Measurements from ENCODE around the gene SNX11. TPM values are rescaled to one million over a fixed set of nuclear protein-coding genes. Genes with fewer than 3 reads are reported as not detected.

Gene SNX11
- total RNA-seq, 2 experiments from 2014 or later = 27.2 to 29.5 TPM

GRCh38 chr17:48160177-48161081 lies 52.9 kb downstream of the SNX11 start:
- DNase-seq (no peak), ATAC-seq (no peak)
- POLR2A ChIA-PET = interaction anchor here (1.0 to 1.2 kb wide), 2 partner anchors 12 to 32 kb away, joined by 3 read pairs; no protein-coding TSS in a partner anchor
- Mint-ChIP-seq H3K36me3 (ENCODE audit: low read depth) (peaks cover 21% of the 10 kb centered on the region), H3K27ac (peak overlapping the region; percentile 6), H3K9me3 (no peaks in the 10 kb centered on the region), H3K4me3 (no peak overlapping the region), H3K4me1 (ENCODE audit: low read depth) (no peaks in the 10 kb centered on the region), H3K27me3 (no peaks in the 10 kb centered on the region)
- CTCF ChIA-PET = interaction anchor here (0.7 to 1.3 kb wide), 3 partner anchors 14 to 62 kb away, joined by 3 to 6 read pairs (median 3); no protein-coding TSS in a partner anchor
- TF ChIP-seq CTCF (IDR thresholded peaks at IDR 0.05) = no peak
- intact Hi-C loops (cut with micrococcal nuclease) = no loop called here

DNA sequence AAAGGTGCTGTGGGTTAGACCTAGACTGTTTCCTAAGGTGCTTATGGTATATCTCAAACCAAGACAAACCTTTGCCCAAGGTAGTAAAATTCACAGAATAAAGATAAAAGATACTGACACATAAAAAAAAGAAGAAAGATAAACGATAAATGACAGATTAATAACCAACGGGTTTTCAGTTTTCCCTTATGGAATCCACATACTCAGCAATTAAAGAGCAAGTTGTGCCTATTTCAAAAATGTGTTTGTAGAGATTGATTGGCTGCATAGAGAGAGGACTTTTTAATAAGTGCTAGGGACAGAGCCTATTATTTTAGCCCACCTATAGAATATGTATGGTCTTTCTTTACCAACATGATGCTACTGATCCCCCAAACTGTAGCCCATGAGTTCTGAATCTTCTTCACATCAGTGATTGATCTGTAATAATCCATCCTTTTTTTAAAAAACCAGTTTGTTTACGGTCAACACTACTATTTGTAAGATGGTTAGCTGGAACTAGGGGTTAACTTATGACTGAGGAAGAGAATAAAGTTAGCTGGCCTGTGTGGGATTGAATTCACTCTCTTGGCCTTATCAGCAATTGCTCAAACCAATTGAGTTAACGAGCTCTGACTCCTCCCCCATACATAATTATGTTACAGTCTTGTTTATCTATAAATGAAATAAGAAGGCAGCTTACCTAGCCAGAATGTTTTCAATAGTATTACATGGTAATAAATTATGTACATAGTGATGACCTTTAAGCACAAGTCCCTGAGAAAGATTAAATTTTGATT lies 53.8 kb downstream of the SNX11 start:
- ChIA-PET CTCF (interaction anchor here (1.0 to 2.1 kb wide), 2 partner anchors 10 to 13 kb away, joined by 3 to 8 read pairs; no protein-coding TSS in a partner anchor), POLR2A (no interaction called here)
- H3K36me3 Mint-ChIP-seq (ENCODE audit: low read depth) = peaks cover 19% of the 10 kb centered on the region
- H3K27ac Mint-ChIP-seq = no peak overlapping the region
- H3K4me3 Mint-ChIP-seq = no peak overlapping the region
- no peaks in the 10 kb centered on the region for H3K27me3 Mint-ChIP-seq
- no peaks in the 10 kb centered on the region for H3K4me1 Mint-ChIP-seq (ENCODE audit: low read depth)
- no peak for ATAC-seq
- H3K9me3 Mint-ChIP-seq = no peaks in the 10 kb centered on the region
- DNase-seq = no peak
- intact Hi-C loops (cut with micrococcal nuclease) = no loop called here
- no peak for TF ChIP-seq CTCF (IDR thresholded peaks at IDR 0.05)

- ChIA-PET CTCF (interaction anchor here (0.9 to 2.1 kb wide), 3 partner anchors 11 to 431 kb away, joined by 3 to 8 read pairs (median 3); partner anchors contain the start of gene HOXB5), POLR2A (no interaction called here)
- intact Hi-C loops (cut with micrococcal nuclease) = no loop called here
- Mint-ChIP-seq H3K9me3 (no peaks in the 10 kb centered on the region), H3K4me1 (ENCODE audit: low read depth) (peaks cover 3% of the 10 kb centered on the region), H3K27ac (no peak overlapping the region), H3K4me3 (no peak overlapping the region), H3K27me3 (no peaks in the 10 kb centered on the region), H3K36me3 (ENCODE audit: low read depth) (peaks cover 16% of the 10 kb centered on the region)
- DNase-seq = no peak
- TF ChIP-seq CTCF (IDR thresholded peaks at IDR 0.05) = no peak
- ATAC-seq = no peak
Measured at GRCh38 chr17:48162306-48162934, 54.9 kb downstream of the SNX11 start.

DNA sequence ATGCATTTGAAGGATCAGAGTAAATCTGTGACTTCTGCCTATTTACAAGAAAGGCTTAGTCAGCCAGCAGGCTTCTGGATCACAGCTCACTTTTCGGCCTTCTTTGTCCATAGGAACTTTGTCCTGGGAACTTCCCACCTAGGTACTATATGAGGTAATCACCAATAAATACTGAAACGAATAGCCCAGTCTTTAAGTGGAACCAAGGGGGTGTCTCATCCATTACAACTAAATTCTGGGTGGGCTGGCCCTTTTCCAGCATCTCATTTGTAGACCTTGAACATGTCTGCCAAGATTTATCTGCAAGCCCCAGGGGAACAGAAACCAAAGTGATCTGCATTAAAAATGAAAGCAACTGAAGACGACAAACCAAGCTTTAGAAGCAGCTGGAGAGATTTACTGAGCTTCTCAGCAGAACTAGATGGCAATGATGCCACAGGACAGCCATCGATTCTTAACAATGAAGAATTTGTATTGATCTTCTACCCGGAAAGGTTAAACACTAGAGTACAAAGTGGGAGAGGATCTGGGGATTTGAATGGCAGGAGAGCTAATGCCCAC lies 55.5 kb downstream of the SNX11 start:
- no peak for TF ChIP-seq CTCF (IDR thresholded peaks at IDR 0.05)
- Mint-ChIP-seq H3K4me3 (no peak overlapping the region), H3K36me3 (ENCODE audit: low read depth) (peaks cover 16% of the 10 kb centered on the region), H3K27me3 (no peaks in the 10 kb centered on the region), H3K27ac (no peak overlapping the region), H3K9me3 (no peaks in the 10 kb centered on the region), H3K4me1 (ENCODE audit: low read depth) (peaks cover 3% of the 10 kb centered on the region)
- ChIA-PET CTCF (interaction anchor here (0.9 to 2.1 kb wide), 3 partner anchors 11 to 430 kb away, joined by 3 to 8 read pairs (median 3); partner anchors contain the start of gene HOXB5), POLR2A (no interaction called here)
- intact Hi-C loops (cut with micrococcal nuclease) = no loop called here
- ATAC-seq (no peak), DNase-seq (no peak)
